H1 (cell line): ENCODE results near the gene TLE4. TPM values are rescaled to one million over a fixed set of nuclear protein-coding genes. Genes with fewer than 3 reads are reported as not detected.

Experiments used
- CTCF ChIA-PET: fragments of 300-600 bp; sonication (Branson Sonifier 250); formaldehyde crosslinking; loops from one replicate; lab custom pipeline; 2021; ENCODE audit not compliant: partially characterized antibody; lab: Charles Lee
- POLR2A ChIA-PET: fragments of 300-600 bp; sonication (Branson Sonifier 250); formaldehyde crosslinking; loops from one replicate; lab custom pipeline; 2021; ENCODE audit warnings: inconsistent platforms; ENCODE audit not compliant: partially characterized antibody; lab: Charles Lee
- DNase-seq, 2 experiments: peaks; one replicate each; pipeline versions ENCODE4 v3.0.0 to v3.0.0-alpha.2; 2010 to 2022; ENCODE audit warnings: low spot score in 2 of 2, low read depth in 1 of 2, mixed read lengths in 1 of 2
- FAIRE-seq: peaks from 2 replicates; lab custom pipeline; 2011; peaks lifted over from hg19 to GRCh38; lab: Jason Lieb, UNC
- H2AFZ ChIP-seq: 2 replicates; pipeline ENCODE4 v1.8.1; 2012; ENCODE audit warnings: low read length, inconsistent platforms
- H2AK5ac ChIP-seq: 2 replicates; pipeline ENCODE4 v1.6.1; 2013; ENCODE audit warnings: low read depth, low read length
- H2BK120ac ChIP-seq: replicated peaks from 2 replicates; pipeline ENCODE3; 2013; ENCODE audit warnings: low read depth, low read length, inconsistent platforms
- H2BK12ac ChIP-seq: 2 replicates; pipeline ENCODE4 v1.6.1; 2013; ENCODE audit warnings: low read depth, low read length
- H2BK15ac ChIP-seq: 2 replicates; pipeline ENCODE4 v1.6.1; 2013; ENCODE audit warnings: low read length
- H2BK20ac ChIP-seq: 2 replicates; pipeline ENCODE4 v1.6.1; 2013; ENCODE audit warnings: low read length
- H2BK5ac ChIP-seq: 2 replicates; pipeline ENCODE4 v1.6.1; 2013; ENCODE audit warnings: low read depth, low read length
- H3K14ac ChIP-seq: 2 replicates; pipeline ENCODE4 v1.6.1; 2013; ENCODE audit warnings: inconsistent platforms; ENCODE audit not compliant: insufficient read length
- H3K18ac ChIP-seq: 2 replicates; pipeline ENCODE4 v1.6.1; 2013; ENCODE audit warnings: low read length; ENCODE audit errors: extremely low read depth
- H3K23ac ChIP-seq: 2 replicates; pipeline ENCODE4 v1.6.1; 2013; ENCODE audit warnings: inconsistent platforms; ENCODE audit not compliant: insufficient read length
- H3K23me2 ChIP-seq: 2 replicates; pipeline ENCODE4 v1.6.1; 2013; ENCODE audit warnings: low read depth, low read length
- H3K27ac ChIP-seq: 2 replicates; pipeline ENCODE4 v1.6.1; 2011; ENCODE audit warnings: low read depth, low read length, inconsistent platforms
- H3K27me3 ChIP-seq, 4 experiments: replicated peaks in 1 of 4; 1 replicate in 1 of 4; 2 replicates in 3 of 4; pipeline versions ENCODE4 v1.6.1 to v1.8.1; 2011 to 2013; ENCODE audit warnings: low read length in 3 of 4, mild to moderate bottlenecking in 3 of 4, inconsistent platforms in 2 of 4, mixed read lengths in 2 of 4, moderate library complexity in 1 of 4; ENCODE audit not compliant: control insufficient read depth in 3 of 4, insufficient read depth in 3 of 4; ENCODE audit errors: extremely low read depth in 1 of 4
- H3K36me3 ChIP-seq, 4 experiments: 2 replicates each; pipeline versions ENCODE4 v1.6.1 to v1.8.1; 2011 to 2013; ENCODE audit warnings: mild to moderate bottlenecking in 4 of 4, low read length in 3 of 4, moderate library complexity in 2 of 4, control low read depth in 1 of 4, inconsistent platforms in 1 of 4; ENCODE audit not compliant: insufficient read depth in 4 of 4, control insufficient read depth in 2 of 4
- H3K4ac ChIP-seq: replicated peaks from 2 replicates; pipeline ENCODE3; 2013; ENCODE audit warnings: low read length, low read depth, mixed read lengths, inconsistent platforms; ENCODE audit not compliant: insufficient read length
- H3K4me1 ChIP-seq, 4 experiments: replicated peaks in 1 of 4; 1 replicate in 1 of 4; 2 replicates in 3 of 4; pipeline versions ENCODE4 v1.6.1 to v1.8.1; 2011 to 2013; ENCODE audit warnings: low read length in 3 of 4, inconsistent platforms in 2 of 4, mixed read lengths in 1 of 4; ENCODE audit not compliant: insufficient read depth in 4 of 4, control insufficient read depth in 3 of 4
- H3K4me2 ChIP-seq, 2 experiments: 2 replicates each; pipeline versions ENCODE4 v1.6.1 to v1.8.1; 2011 to 2013; ENCODE audit warnings: low read depth in 2 of 2, low read length in 2 of 2, control low read depth in 1 of 2, inconsistent platforms in 1 of 2, mild to moderate bottlenecking in 1 of 2; ENCODE audit not compliant: insufficient read depth in 1 of 2
- H3K4me3 ChIP-seq, 4 experiments: fragments of 200-600, 300-600 bp in 1 of 4; sonication (generic), shearing (Covaris generic), sonication (Bioruptor Twin) in 1 of 4; 2 replicates each; pipeline versions ENCODE4 v1.5.1 to v1.8.1; 2011 to 2016; ENCODE audit warnings: low read length in 4 of 4, low read depth in 3 of 4, control low read depth in 2 of 4, inconsistent platforms in 2 of 4, mild to moderate bottlenecking in 2 of 4, mixed read lengths in 1 of 4, moderate library complexity in 1 of 4; ENCODE audit not compliant: insufficient read depth in 2 of 4; ENCODE audit errors: extremely low read depth in 1 of 4
- H3K56ac ChIP-seq: replicated peaks from 2 replicates; pipeline ENCODE3; 2013; ENCODE audit warnings: low read depth, mild to moderate bottlenecking, mixed read lengths, low read length, inconsistent platforms; ENCODE audit not compliant: insufficient read length
- H3K79me1 ChIP-seq: 2 replicates; pipeline ENCODE4 v1.6.1; 2013; ENCODE audit warnings: low read depth, low read length, control low read depth
- H3K79me2 ChIP-seq, 2 experiments: 2 replicates each; pipeline versions ENCODE4 v1.6.1 to v1.8.1; 2012 to 2013; ENCODE audit warnings: low read length in 2 of 2, mild to moderate bottlenecking in 2 of 2, inconsistent platforms in 1 of 2; ENCODE audit not compliant: insufficient read depth in 2 of 2, control insufficient read depth in 1 of 2
- H3K9ac ChIP-seq, 4 experiments: replicated peaks in 1 of 4; 1 replicate in 1 of 4; 2 replicates in 3 of 4; pipeline versions ENCODE4 v1.6.1 to v1.8.1; 2011 to 2013; ENCODE audit warnings: low read depth in 3 of 4, low read length in 3 of 4, control low read depth in 2 of 4, mild to moderate bottlenecking in 2 of 4, moderate library complexity in 2 of 4, inconsistent platforms in 1 of 4; ENCODE audit errors: extremely low read depth in 1 of 4
- H3K9me3 ChIP-seq, 2 experiments: 2 replicates each; pipeline versions ENCODE4 v1.6.1 to v1.8.1; 2012 to 2013; ENCODE audit warnings: mild to moderate bottlenecking in 2 of 2, moderate library complexity in 2 of 2, control low read depth in 1 of 2, inconsistent platforms in 1 of 2, low read depth in 1 of 2, low read length in 1 of 2, mixed read lengths in 1 of 2; ENCODE audit not compliant: insufficient read depth in 2 of 2
- H4K20me1 ChIP-seq, 2 experiments: replicated peaks in 1 of 2; 2 replicates each; pipeline versions ENCODE3 to v1.8.1; 2011 to 2013; ENCODE audit warnings: inconsistent platforms in 2 of 2, low read length in 2 of 2, mild to moderate bottlenecking in 1 of 2; ENCODE audit not compliant: insufficient read depth in 2 of 2, control insufficient read depth in 1 of 2
- H4K5ac ChIP-seq: 2 replicates; pipeline ENCODE4 v1.6.1; 2013; ENCODE audit warnings: low read length, low read depth, mixed read lengths, inconsistent platforms; ENCODE audit not compliant: insufficient read length
- H4K8ac ChIP-seq: 2 replicates; pipeline ENCODE4 v1.8.0; 2013; ENCODE audit warnings: mild to moderate bottlenecking, moderate library complexity, low read length, inconsistent platforms; ENCODE audit not compliant: insufficient read depth; ENCODE audit errors: extremely low read depth
- H4K91ac ChIP-seq: replicated peaks from 2 replicates; pipeline ENCODE3; 2013; ENCODE audit warnings: low read length, mixed read lengths, inconsistent platforms; ENCODE audit not compliant: insufficient read length
- BCL11A ChIP-seq, 2 experiments: IDR thresholded peaks; one replicate each; pipeline ENCODE4 v1.6.1; 2011; ENCODE audit warnings: low read depth in 2 of 2, low read length in 2 of 2, mild to moderate bottlenecking in 2 of 2
- BRCA1 ChIP-seq: IDR thresholded peaks from 2 replicates; pipeline ENCODE4 v1.6.1; 2012; ENCODE audit warnings: low read depth, low read length, improper control_type of control experiment
- CBX5 ChIP-seq: fragments of 300-800, 300-1000 bp; sonication (generic); IDR thresholded peaks from 2 replicates; pipeline ENCODE4 v1.7.1; 2016; ENCODE audit warnings: antibody characterized with exemption, low read length, low read depth
- EGR1 ChIP-seq: IDR thresholded peaks from 2 replicates; pipeline ENCODE4 v1.6.1; 2011; ENCODE audit warnings: low read depth, low read length, borderline replicate concordance
- GTF2F1 ChIP-seq: IDR thresholded peaks from 2 replicates; pipeline ENCODE4 v1.6.1; 2012; ENCODE audit warnings: low read depth, low read length, improper control_type of control experiment, borderline replicate concordance
- KDM1A ChIP-seq: fragments of 200-600, 300-600 bp; sonication (generic); IDR thresholded peaks from 2 replicates; pipeline ENCODE4 v1.7.1; 2016; ENCODE audit warnings: mild to moderate bottlenecking, low read length, borderline replicate concordance
- MAX ChIP-seq: IDR thresholded peaks from 2 replicates; pipeline ENCODE4 v1.6.1; 2012; ENCODE audit warnings: inconsistent platforms
- NRF1 ChIP-seq: IDR thresholded peaks from 2 replicates; pipeline ENCODE4 v1.6.1; 2011; ENCODE audit warnings: mild to moderate bottlenecking, low read depth, low read length, improper control_type of control experiment
- POLR2AphosphoS5 ChIP-seq: IDR thresholded peaks from 2 replicates; pipeline ENCODE4 v1.6.1; 2011; ENCODE audit warnings: low read depth, low read length
- POU5F1 ChIP-seq: IDR thresholded peaks from 2 replicates; pipeline ENCODE4 v1.6.1; 2011; ENCODE audit warnings: low read depth, mild to moderate bottlenecking, low read length, moderate library complexity
- SIX5 ChIP-seq: IDR thresholded peaks from 2 replicates; pipeline ENCODE4 v1.6.1; 2011; ENCODE audit warnings: mild to moderate bottlenecking, low read depth, low read length
- USF2 ChIP-seq: IDR thresholded peaks from 2 replicates; pipeline ENCODE4 v1.6.1; 2011; ENCODE audit warnings: low read length, improper control_type of control experiment
- YY1 ChIP-seq: IDR thresholded peaks from 2 replicates; pipeline ENCODE4 v1.6.1; 2011; ENCODE audit warnings: low read depth, mild to moderate bottlenecking, low read length
- WGBS, 2 experiments: shearing (Covaris generic) in 1 of 2; methylation state at CpG; one replicate each; pipeline versions ENCODE4 v1.1.6 to v1.1.7; 2013 to 2015; ENCODE audit warnings: low lambda C conversion rate in 2 of 2, mixed read lengths in 2 of 2, inconsistent platforms in 1 of 2, low coverage in 1 of 2, missing lambda C conversion rate in 1 of 2; ENCODE audit not compliant: insufficient replicate concordance in 2 of 2, insufficient coverage in 1 of 2, insufficient read length in 1 of 2; ENCODE audit errors: extremely low coverage in 1 of 2, missing lambda C conversion rate in 1 of 2; 5-methylcytosine and 5-hydroxymethylcytosine counted together
- polyA plus RNA-seq, 7 experiments: library from polyadenylated mRNA; depleted of rRNA in 3 of 7; stranded (reverse) in 5 of 7; unstranded in 2 of 7; fragments of >200 nt in 5 of 7; fragments of 200-250 nt in 2 of 7; gene quantifications; 1 replicate in 5 of 7; 2 replicates in 1 of 7; 4 replicates in 1 of 7; pipeline versions ENCODE4 v1.2.1 to v1.2.3, GENCODE V29; 2011 to 2013; ENCODE audit warnings: missing spikeins in 2 of 7, mixed read lengths in 2 of 7
- total RNA-seq: library from RNA; stranded (reverse); fragmentation: NEBNext Ultra II Directional; extraction: Animal tissue kit (Norgen Biotek cat#: 25700); gene quantifications from 2 replicates; pipeline ENCODE4 v1.2.1, GENCODE V29; 2021

The TLE4 gene
- total and polyA plus RNA-seq, 2 of the 8 experiments (the other 6 are each of a cell fraction or from before 2014, with no cell fraction given) = 32.4 to 36.9 TPM

- H3K9me3 ChIP-seq = no peaks in the 10 kb centered on the region
- no peak for FAIRE-seq
- H2BK15ac ChIP-seq = no peak overlapping the region
- H3K79me2 ChIP-seq = peaks cover 3 to 14% of the 10 kb centered on the region in 2 experiments; a peak in 2 of 4 replicates
- no peak overlapping the region for H3K4me3 ChIP-seq
- ChIA-PET CTCF (interaction anchor here (1.2 kb wide), 1 partner anchor 9 kb away, joined by 3 read pairs; no protein-coding TSS in a partner anchor), POLR2A (no interaction called here)
- no peak overlapping the region for H2BK12ac ChIP-seq
- no peak overlapping the region for H2AFZ ChIP-seq
- H4K8ac ChIP-seq = no peak overlapping the region
- no peak for TF ChIP-seq POLR2AphosphoS5
- TF ChIP-seq YY1 = no peak
- TF ChIP-seq SIX5 = no peak
- no peak for TF ChIP-seq KDM1A
- TF ChIP-seq EGR1 = no peak
- no peak for TF ChIP-seq BCL11A (IDR thresholded peaks at IDR 0.05; ENCODE audit: low read depth in 2 of 2, low read length in 2 of 2)
- TF ChIP-seq NRF1 = no peak
- no peak for TF ChIP-seq CBX5
- no peak for TF ChIP-seq GTF2F1
- no peak for TF ChIP-seq POU5F1
- TF ChIP-seq BRCA1 = no peak
- TF ChIP-seq MAX = no peak
- TF ChIP-seq USF2 = no peak
- peaks cover 3% of the 10 kb centered on the region; the same call in 1 of the 2 replicates for H3K79me1 ChIP-seq
- no peak overlapping the region for H3K18ac ChIP-seq
- H3K4me1 ChIP-seq = peaks cover 2 to 20% (median 9%) of the 10 kb centered on the region in 4 experiments; a peak in 5 of 7 replicates
- no peak for DNase-seq
- 96% methylated on average over 6 of the region's 6 CpGs; no CpG with 5 or more reads in 1 of the 2 experiments for WGBS, 2 experiments
- no peaks in the 10 kb centered on the region for H3K36me3 ChIP-seq
- no peaks in the 10 kb centered on the region for H4K20me1 ChIP-seq
- no peak overlapping the region for H3K56ac ChIP-seq
- no peak overlapping the region for H4K91ac ChIP-seq
- no peak overlapping the region for H3K4ac ChIP-seq
- H2BK20ac ChIP-seq = no peak overlapping the region
- H2AK5ac ChIP-seq = no peak overlapping the region
- no peaks in the 10 kb centered on the region for H3K27me3 ChIP-seq
- no peak overlapping the region for H3K23ac ChIP-seq
- H3K14ac ChIP-seq = no peak overlapping the region
- H2BK5ac ChIP-seq = no peak overlapping the region
- H3K4me2 ChIP-seq = no peak overlapping the region
- no peak overlapping the region for H2BK120ac ChIP-seq
- no peaks in the 10 kb centered on the region for H3K23me2 ChIP-seq
- no peak overlapping the region for H3K9ac ChIP-seq
- no peak overlapping the region for H4K5ac ChIP-seq
- no peak overlapping the region for H3K27ac ChIP-seq
Measured at GRCh38 chr9:79699479-79699878, 127.7 kb downstream of the TLE4 start.
